Spinal cord (tissue), 10 donors: Measurements from ENCODE around the gene EDARADD. TPM values are rescaled to one million over a fixed set of nuclear protein-coding genes. Genes with fewer than 3 reads are reported as not detected.
A peak's percentile ranks its signal among the peaks of the same experiment; 100 is the strongest.

Experiments
- DNase-seq, 6 donors: peaks; one replicate each; pipeline versions ENCODE4 v3.0.0 to v3.0.0-alpha.2; 2013 to 2015; ENCODE audit warnings: low spot score in 6 of 6, low read depth in 4 of 6
- H3K27ac ChIP-seq: one replicate; pipeline ENCODE4 v1.5.1; 2013; ENCODE audit warnings: low read depth, low read length, control low read depth
- H3K27me3 ChIP-seq: one replicate; pipeline ENCODE4 v1.6.1; 2013; ENCODE audit warnings: low read length; ENCODE audit not compliant: control insufficient read depth, insufficient read depth
- H3K36me3 ChIP-seq: one replicate; pipeline ENCODE4 v1.6.1; 2013; ENCODE audit warnings: low read length; ENCODE audit not compliant: control insufficient read depth, insufficient read depth
- H3K4me1 ChIP-seq: one replicate; pipeline ENCODE4 v1.6.1; 2013; ENCODE audit warnings: low read length; ENCODE audit not compliant: control insufficient read depth, insufficient read depth
- H3K4me3 ChIP-seq: one replicate; pipeline ENCODE4 v1.5.1; 2013; ENCODE audit warnings: low read depth, low read length, control low read depth
- H3K9me3 ChIP-seq: one replicate; pipeline ENCODE4 v1.6.1; 2013; ENCODE audit warnings: low read length; ENCODE audit not compliant: control insufficient read depth, insufficient read depth
- WGBS: methylation state at CpG from one replicate; pipeline ENCODE4 v1.1.5; 2013; ENCODE audit warnings: missing lambda C conversion rate; ENCODE audit not compliant: insufficient coverage; 5-methylcytosine and 5-hydroxymethylcytosine counted together
- polyA plus RNA-seq, 2 donors: library from polyadenylated mRNA; unstranded; fragments of 120-200 nt; gene quantifications; one replicate each; pipeline ENCODE4 v1.2.1, GENCODE V29; 2013; ENCODE audit not compliant: insufficient read length in 2 of 2
- total RNA-seq, 2 donors: library from RNA; depleted of rRNA in 1 of 2; stranded (reverse); fragments of 120-200 nt in 1 of 2; fragments of >200 nt in 1 of 2; gene quantifications; one replicate each; pipeline versions ENCODE4 v1.2.3 to v1.2.4, GENCODE V29; 2013 to 2014
- donor health status: healthy.

Gene EDARADD
- total and polyA plus RNA-seq, 4 donors = 0.89 to 2.1 (median 1.4) TPM

DNA sequence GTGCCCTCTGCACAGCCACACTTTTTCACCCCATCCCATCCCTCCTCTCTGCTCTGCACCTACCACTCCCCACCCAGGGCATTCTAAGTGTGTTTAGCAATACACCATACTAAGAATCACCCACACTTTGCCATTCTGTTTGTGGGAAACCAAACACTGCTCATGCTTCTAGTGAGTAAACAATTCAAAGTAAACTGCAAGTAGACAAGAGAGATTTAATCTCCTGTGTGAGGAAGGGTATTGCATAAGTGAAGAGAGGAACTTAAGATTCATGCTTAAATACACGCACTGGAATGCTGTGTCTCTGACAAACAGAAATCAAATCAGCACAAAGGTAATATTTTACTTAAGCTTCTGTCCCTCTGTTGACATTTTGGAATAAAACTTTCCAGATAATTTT, 4.8 kb upstream of the EDARADD start:
- Histone ChIP-seq H3K4me3 (no peak overlapping the region), H3K27ac (no peak overlapping the region), H3K36me3 (no peaks in the 10 kb centered on the region), H3K9me3 (no peaks in the 10 kb centered on the region), H3K27me3 (peaks cover 2% of the 10 kb centered on the region), H3K4me1 (no peaks in the 10 kb centered on the region)
- no peak for DNase-seq
- WGBS = no CpG with 5 or more reads among the region's 1 CpG

- no peak overlapping the region for H3K27ac ChIP-seq
- no peaks in the 10 kb centered on the region for H3K9me3 ChIP-seq
- peaks cover 9% of the 10 kb centered on the region for H3K27me3 ChIP-seq
- WGBS = 92% methylated on average over 2 of the region's 5 CpGs
- no peak for DNase-seq
- H3K4me3 ChIP-seq = no peak overlapping the region
- no peaks in the 10 kb centered on the region for H3K36me3 ChIP-seq
- peaks cover 3% of the 10 kb centered on the region for H3K4me1 ChIP-seq
Measured at GRCh38 chr1:236391008-236391407, 3.1 kb upstream of the EDARADD start.

DNA sequence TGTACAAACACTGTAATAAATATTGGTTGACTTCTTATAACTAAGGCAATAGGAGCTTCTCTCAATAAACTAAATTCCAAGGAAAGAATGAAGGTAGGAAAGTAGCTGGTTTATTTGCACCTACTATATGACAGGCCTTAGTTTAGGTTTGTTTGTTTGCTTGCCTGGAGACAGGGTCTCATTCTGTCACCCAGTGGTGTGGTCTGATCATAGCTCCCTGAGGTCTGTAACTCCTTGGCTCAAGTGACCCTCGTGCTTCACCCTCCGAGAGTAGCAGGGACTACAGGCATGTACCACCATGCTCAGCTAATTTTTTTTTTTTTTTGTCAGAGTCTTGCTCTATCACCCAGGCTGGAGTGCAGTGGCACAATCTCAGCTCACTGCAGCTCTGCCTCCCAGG, 1.9 kb upstream of the EDARADD start:
- H3K27me3 ChIP-seq = peaks cover 19% of the 10 kb centered on the region
- 100% methylated on average over 2 of the region's 2 CpGs for WGBS
- no peaks in the 10 kb centered on the region for H3K9me3 ChIP-seq
- H3K36me3 ChIP-seq = no peaks in the 10 kb centered on the region
- no peak for DNase-seq
- H3K4me1 ChIP-seq = peaks cover 3% of the 10 kb centered on the region
- no peak overlapping the region for H3K27ac ChIP-seq
- no peak overlapping the region for H3K4me3 ChIP-seq

DNA sequence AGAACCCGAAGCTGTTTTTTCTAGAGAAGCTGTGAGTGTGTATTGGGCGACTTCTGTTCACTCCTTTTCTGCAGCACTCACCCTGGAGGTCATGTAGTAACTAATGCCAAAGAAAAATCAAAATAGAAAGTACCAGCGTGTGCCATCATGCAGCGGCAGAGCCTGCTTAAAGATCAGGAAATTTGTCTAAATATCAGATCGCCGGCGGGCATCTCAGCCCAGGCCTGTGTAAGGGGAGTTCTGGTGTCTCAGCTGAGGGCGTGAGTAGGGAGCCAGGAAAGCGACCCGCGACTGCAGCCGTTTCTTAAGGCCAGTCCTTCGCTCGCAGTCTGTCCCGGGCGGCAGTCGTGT, 768 bp downstream of the EDARADD start:
- 0% methylated on average over 15 of the region's 17 CpGs for WGBS
- peak in 1 of 6 donors; percentile 49 for DNase-seq
- H3K27me3 ChIP-seq = peaks cover 28% of the 10 kb centered on the region

GRCh38 chr1:236395230-236395946, 1.3 kb downstream of the EDARADD start:
- Histone ChIP-seq H3K4me3 (peak overlapping the region; percentile 59), H3K9me3 (no peaks in the 10 kb centered on the region), H3K27ac (no peak overlapping the region), H3K27me3 (peaks cover 28% of the 10 kb centered on the region), H3K4me1 (peaks cover 8% of the 10 kb centered on the region), H3K36me3 (no peaks in the 10 kb centered on the region)
- DNase-seq = peak in 2 of 6 donors; percentile 56 to 57
- WGBS = 0% methylated on average over 86 of the region's 86 CpGs

More for the DNA sequence above, 768 bp downstream of the EDARADD start:
- H3K9me3 ChIP-seq = no peaks in the 10 kb centered on the region
- H3K4me1 ChIP-seq = peaks cover 6% of the 10 kb centered on the region
- H3K4me3 ChIP-seq = peak overlapping the region; percentile 59
- no peaks in the 10 kb centered on the region for H3K36me3 ChIP-seq
- no peak overlapping the region for H3K27ac ChIP-seq

DNA sequence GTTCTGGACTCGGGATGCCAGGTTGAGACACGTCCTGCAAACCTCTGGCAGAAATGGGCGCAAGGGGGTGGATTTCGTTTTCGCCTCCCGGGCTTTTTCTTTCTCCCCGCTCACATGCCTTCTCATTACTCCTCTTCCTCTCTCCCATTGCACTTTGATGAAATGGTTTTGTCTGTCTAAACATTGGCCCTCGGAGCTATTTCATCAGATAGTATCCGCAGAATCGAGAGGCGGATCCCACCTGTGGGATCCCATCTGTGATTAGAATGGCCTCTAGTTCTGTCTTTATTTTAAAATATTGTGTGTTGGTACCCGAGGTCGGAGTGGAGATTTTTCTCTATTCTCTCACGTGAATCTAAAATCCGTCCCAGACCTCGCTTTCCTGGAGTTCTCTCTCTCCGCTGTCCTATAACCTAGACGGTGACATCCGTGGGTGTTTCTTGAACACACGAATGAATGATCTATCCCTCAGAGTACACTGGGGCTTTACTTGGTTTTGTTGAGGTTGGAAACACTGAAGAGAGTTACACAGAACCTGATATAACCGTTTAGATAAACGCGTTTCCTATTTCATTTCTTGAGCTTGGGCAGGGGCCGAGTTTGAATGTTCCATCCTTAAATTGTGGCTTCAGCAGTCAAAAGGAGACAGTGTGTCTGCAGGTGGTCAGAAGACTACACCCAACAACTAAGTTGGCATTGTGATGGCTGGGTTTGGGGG, 2.0 kb downstream of the EDARADD start:
- H3K27me3 ChIP-seq = peaks cover 28% of the 10 kb centered on the region
- peak overlapping the region; percentile 40 for H3K4me3 ChIP-seq
- peaks cover 8% of the 10 kb centered on the region for H3K4me1 ChIP-seq
- 52% methylated on average over 4 of the region's 24 CpGs for WGBS
- DNase-seq = peak in 2 of 6 donors; percentile 22 to 36
- H3K27ac ChIP-seq = no peak overlapping the region
- H3K36me3 ChIP-seq = no peaks in the 10 kb centered on the region
- no peaks in the 10 kb centered on the region for H3K9me3 ChIP-seq

DNA sequence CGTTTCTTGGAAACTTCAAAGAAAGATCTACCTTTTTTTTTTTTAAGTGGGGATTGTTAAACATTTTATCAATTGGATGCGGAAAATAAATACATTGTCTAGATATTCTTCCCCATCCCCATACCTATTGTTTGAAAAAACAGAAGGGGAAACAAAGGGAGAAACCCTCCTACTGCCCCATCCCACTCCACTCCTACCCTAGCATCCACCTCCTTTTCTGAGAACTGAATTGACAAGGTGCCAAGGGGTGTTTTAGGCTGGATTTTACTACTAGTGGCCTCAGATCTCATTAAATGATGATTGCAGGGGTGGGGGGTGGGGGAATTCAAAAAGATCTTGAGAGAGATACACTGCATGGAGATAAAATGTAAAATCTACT, 2.6 kb downstream of the EDARADD start:
- H3K27me3 ChIP-seq = peaks cover 28% of the 10 kb centered on the region
- H3K27ac ChIP-seq = no peak overlapping the region
- WGBS = no CpG with 5 or more reads among the region's 2 CpGs
- peaks cover 8% of the 10 kb centered on the region for H3K4me1 ChIP-seq
- DNase-seq = no peak
- H3K4me3 ChIP-seq = no peak overlapping the region
- H3K9me3 ChIP-seq = no peaks in the 10 kb centered on the region
- no peaks in the 10 kb centered on the region for H3K36me3 ChIP-seq

GRCh38 chr1:236397173-236397759, 3.2 kb downstream of the EDARADD start:
- 83% methylated on average over 3 of the region's 4 CpGs for WGBS
- DNase-seq = no peak
- Histone ChIP-seq H3K4me3 (no peak overlapping the region), H3K27me3 (peaks cover 28% of the 10 kb centered on the region), H3K27ac (no peak overlapping the region), H3K36me3 (no peaks in the 10 kb centered on the region), H3K9me3 (no peaks in the 10 kb centered on the region), H3K4me1 (peaks cover 8% of the 10 kb centered on the region)

DNA sequence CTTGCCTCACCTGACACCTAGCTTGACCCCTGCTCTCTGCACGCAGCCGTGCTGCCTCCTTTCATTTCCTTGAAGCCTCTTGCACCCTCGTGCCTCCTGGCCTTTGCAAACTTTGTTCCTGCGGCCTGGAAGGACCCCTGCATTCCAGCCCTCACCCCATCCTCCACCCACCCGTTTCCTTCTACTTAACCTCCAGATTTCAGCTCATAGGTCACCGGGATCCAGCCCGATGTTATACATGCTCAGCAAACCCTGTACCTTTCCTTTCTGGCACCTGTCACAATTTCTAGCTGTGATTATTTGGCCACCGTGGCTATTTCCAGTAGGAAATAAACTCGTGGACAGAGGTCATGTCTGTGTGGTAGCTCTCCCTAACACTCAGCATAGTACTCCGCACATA, 4.5 kb downstream of the EDARADD start:
- Histone ChIP-seq H3K4me3 (no peak overlapping the region), H3K9me3 (no peaks in the 10 kb centered on the region), H3K27ac (no peak overlapping the region), H3K36me3 (no peaks in the 10 kb centered on the region), H3K4me1 (peaks cover 8% of the 10 kb centered on the region), H3K27me3 (peaks cover 28% of the 10 kb centered on the region)
- 84% methylated on average over 7 of the region's 10 CpGs for WGBS
- no peak for DNase-seq
